Fibroblast of skin of left quadriceps (primary cell): ENCODE results near the gene NOP53.
A peak's percentile ranks its signal among the peaks of the same experiment; 100 is the strongest.
"Not testable (repeated sequence)": the region's sequence is repeated elsewhere in the genome, so short reads cannot be mapped to it uniquely, and the experiment has no call there.

Experiments used
- DNase-seq, 2 experiments: peaks; one replicate each; pipeline ENCODE4 v3.0.0-alpha.2; 2013; ENCODE audit warnings: low read depth in 2 of 2

Gene NOP53

DNA sequence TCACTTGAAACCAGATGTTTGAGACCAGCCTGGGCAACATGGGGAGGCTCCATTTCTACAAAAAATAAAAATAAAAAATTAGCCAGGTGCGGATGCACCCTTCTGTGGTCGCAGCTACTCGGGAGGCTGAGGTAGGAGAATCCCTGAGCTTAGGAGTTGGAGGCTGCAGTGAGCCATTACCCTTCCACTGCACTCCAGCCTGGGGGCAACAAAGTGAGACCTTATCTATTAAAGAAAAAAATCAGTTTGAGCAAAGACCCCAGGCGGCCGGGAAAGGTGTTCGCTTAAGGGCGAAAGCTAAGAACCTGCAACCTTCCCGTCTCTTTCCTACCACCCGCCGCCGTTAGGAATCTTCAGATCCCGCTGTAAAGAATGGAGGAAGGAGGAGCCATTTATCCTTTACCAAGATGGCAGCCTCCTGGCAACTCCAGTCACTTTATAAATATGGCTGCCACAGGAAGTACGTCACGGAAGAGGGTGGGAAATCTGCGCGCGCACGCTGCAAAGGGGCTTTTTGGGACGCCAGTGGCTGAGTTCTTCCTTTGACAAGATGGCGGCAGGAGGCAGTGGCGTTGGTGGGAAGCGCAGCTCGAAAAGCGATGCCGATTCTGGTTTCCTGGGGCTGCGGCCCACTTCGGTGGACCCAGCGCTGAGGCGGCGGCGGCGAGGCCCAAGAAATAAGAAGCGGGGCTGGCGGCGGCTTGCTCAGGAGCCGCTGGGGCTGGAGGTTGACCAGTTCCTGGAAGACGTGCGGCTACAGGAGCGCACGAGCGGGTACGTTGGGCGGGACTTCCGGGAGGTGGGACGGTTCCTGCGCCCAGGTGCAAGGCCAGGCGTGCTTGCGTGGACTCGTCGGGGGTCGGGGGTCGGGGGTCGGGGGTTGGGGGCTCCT lies at the start of gene NOP53:
Gene NOP53 (plus strand): TSS at position 537 of the 892 bp plus-strand sequence. CDS start 14 bp downstream, at position 551.
- peak; percentile 93 to 95 for DNase-seq

- DNase-seq: no peak
Observed at GRCh38 chr19:47696635-47697034, 48.7 kb upstream of the NOP53 start.

DNA sequence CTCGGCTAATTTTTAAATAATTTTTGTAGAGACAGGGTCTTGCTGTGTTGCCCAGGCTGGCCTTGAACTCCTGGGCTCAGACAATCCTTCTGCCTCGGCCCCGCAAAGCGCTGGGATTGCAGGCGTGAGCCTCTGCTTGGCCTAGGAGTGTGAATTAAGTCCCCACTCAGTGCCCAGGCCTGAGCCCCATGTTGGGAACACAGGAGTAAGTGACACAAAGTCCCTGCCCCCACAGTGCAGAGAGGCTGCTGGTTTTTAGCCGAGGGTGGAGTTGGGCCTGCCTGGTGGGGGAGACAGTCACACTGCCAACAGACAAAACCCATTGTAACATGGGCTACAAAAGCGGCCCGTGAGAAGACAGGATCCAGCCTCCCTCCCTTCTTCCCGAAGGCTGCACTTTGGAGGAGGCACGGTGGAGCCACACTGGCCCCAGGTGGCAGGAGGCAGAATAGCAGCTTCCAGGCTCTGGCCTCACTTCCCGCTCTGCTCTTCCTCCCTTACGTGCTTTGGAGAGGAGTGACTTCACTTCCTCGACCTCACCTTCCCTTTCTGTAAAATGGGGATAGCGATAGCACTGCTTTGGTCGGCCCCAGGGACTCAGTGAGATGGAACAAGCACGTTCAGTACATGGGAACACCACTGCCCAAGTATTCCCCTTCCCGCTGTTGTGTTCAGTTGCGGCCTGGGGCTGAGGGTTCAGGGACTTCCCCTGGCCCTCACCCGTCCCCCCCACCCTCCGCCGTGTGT lies 47.3 kb upstream of the NOP53 start:
- DNase-seq: peak; percentile 61 to 62

GRCh38 chr19:47698631-47699359 lies 46.6 kb upstream of the NOP53 start:
- no peak for DNase-seq

DNA sequence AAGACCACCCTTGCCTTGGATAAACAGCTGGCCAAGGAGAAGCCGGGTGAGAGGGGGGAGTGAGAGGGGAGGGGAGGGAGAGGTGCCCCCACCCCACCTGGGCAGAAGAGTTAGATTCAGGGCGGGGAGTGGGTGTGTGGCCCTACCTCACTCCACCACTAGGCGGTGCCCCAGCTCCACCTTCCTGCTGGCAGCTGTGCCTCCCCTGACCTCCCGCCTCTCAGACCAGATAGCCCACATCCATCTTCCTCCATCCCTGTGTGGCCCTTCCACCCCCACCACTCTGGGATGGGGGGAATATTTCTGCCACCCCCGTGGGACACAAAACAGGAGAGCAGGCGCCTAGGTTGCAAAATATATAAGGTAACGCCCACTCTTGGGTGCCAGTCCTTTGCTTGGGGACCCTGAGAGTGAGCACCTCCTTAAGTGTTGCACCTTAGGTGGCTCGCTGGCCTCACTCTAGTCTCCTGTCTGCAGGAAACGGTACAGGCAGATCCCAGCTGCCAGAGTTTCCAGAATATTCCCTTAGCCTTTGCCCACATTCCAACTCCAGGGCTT lies 45.9 kb upstream of the NOP53 start:
- DNase-seq: no peak

GRCh38 chr19:47700934-47701716 lies 44.2 kb upstream of the NOP53 start:
- no peak for DNase-seq

DNA sequence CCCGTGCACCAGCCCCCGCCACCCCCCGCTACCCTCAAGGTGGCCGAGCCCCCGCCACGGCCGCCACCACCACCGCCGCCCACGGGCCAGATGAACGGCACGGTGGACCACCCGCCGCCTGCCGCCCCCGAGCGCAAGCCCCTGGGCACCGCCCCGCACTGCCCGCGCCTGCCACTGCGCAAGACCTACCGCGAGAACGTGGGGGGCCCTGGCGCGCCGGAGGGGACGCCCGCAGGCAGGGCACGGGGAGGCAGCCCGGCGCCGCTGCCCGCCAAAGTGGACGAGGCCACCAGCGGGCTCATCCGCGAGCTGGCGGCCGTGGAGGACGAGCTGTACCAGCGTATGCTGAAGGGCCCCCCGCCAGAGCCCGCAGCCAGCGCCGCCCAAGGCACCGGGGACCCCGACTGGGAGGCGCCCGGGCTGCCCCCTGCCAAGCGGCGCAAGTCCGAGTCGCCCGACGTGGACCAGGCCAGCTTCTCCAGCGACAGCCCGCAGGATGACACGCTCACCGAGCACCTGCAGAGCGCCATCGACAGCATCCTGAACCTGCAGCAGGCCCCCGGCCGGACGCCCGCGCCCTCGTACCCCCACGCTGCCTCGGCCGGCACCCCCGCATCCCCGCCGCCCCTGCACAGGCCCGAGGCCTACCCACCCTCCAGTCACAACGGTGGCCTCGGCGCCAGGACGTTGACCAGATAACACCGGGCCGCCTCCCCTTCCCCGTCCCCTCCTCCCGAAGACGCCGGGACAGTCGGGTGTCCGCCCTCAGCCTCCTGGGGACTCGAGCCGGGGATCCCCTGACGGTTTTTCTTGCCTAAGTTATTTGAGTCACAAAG lies 43.4 kb upstream of the NOP53 start:
- DNase-seq: no peak

GRCh38 chr19:47702671-47703070 lies 42.7 kb upstream of the NOP53 start:
- no peak for DNase-seq

- no peak for DNase-seq
Observed at GRCh38 chr19:47703301-47703700, 42.0 kb upstream of the NOP53 start.

DNA sequence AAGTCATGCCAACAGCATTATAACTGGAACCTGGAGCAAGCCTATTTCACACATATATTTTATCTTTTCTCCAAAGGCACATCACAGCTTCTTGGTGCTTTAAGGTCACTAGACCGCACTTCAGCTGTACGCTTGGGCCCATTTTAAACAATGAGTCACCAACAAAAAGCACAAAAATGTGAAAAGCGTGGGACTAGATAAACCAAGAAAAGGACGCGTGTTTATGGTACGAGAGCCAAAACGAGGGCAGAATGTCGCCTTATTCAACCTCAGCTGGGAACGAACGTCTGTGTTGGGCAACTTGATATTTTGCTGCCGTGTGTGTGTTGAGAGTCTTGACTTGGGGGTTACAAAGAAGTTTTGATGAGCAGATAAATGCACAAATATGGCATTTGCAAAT lies 41.3 kb upstream of the NOP53 start:
- no peak for DNase-seq

GRCh38 chr19:47704656-47705055 lies 40.7 kb upstream of the NOP53 start:
- DNase-seq: no peak

GRCh38 chr19:47707135-47707925 lies 38.0 kb upstream of the NOP53 start:
- no peak for DNase-seq

DNA sequence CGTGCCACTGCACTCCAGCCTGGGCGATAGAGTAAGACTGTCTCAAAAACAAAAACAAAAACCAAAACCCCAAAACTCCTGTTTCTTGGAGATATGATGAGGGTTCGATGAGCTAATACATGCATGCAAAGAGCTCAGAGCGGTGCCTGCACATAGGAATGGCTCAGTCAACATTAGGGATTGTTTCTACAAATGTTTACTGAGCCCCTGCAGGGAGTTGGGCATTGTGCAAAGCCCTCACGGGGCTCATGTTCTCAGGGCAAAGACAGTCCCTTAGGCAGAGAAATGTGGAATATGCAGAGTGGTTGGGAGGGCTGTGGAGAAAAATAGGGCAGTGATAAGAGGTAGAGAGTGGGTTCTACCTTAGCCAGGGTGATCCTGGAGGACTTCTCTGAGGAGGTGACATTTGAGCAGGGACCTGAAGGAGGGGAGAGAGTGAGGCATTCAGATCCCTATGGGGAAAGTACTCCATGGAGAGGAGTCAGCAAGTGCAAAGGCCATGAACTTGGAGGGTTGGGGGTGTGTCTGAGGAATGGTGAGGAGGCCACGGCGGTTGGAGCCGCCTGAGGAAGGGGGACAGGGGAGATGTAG lies 33.6 kb upstream of the NOP53 start:
- DNase-seq: no peak

GRCh38 chr19:47713046-47714021 lies 32.0 kb upstream of the NOP53 start, which contains the start of gene EHD2:
EHD2 (plus strand) TSS chr19:47713422; CDS start chr19:47716613, 3,191 bp downstream.
- peak in 1 of 2 experiments; percentile 63 for DNase-seq

DNA sequence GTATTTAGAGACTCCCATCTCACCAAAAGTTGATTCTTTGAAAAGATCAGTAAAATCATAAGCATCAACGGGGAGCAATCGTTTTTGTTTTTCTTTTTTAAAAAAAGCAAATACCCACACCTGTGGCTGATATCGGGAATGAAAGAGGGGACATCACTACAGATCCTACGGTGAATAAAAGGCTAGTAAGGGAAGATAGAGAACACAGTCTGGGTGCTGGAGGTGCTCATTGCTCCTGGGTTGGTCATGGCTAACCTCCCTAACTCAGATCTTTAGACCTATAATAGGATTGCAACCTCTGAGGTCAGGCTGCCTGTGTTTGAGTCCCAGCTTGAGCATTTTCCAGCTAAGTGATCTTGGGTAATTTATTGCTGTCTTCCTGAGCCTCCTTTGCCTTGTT lies 31.0 kb upstream of the NOP53 start:
- DNase-seq: no peak

DNA sequence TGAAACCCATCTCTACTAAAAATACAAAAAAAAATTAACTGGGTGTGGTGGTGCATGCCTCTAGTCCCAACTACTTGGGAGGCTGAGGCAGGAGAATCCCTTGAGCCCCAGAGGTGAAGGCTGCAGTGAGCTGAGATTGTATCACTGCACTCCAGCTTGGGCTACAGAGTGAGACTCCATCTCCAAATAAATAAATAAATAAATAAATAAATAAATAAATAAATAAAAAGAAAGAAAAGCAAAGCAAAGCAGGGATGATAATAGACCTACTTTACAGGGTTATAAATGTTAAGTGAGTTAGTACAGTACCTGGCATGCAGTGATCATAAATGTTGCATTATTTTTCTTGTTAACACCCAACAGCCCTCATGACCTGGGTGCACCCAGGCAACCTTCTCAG lies 30.5 kb upstream of the NOP53 start:
- DNase-seq: not testable (repeated sequence)

- no peak for DNase-seq
Observed at GRCh38 chr19:47716270-47716937, 28.9 kb upstream of the NOP53 start.
